Fibroblast of skin of left quadriceps (primary cell): ENCODE measurements around the gene B3GALT5.

Source experiments
- DNase-seq, 2 experiments: peaks; one replicate each; pipeline ENCODE4 v3.0.0-alpha.2; 2013; ENCODE audit warnings: low read depth in 2 of 2

The B3GALT5 gene

DNA sequence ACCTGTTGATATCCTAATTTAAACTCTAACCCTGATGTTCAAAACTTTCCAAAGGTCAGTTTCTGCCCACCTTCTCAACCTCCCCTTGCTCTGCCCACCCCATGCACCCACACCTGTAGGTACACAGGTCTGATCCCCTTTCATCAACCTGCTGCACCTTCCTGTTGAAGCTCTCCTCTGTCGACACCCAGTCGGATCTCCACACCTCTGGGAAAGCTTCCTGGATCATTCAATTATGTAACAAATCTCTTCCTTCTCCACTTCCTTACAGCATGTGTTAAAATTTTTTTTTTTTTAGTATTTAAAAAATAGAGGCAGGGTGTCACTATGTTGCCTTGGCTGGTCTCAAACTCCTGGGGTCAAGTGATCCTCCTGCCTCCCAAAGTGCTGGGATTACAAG lies 87.6 kb downstream of the B3GALT5 start:
- no peak for DNase-seq

DNA sequence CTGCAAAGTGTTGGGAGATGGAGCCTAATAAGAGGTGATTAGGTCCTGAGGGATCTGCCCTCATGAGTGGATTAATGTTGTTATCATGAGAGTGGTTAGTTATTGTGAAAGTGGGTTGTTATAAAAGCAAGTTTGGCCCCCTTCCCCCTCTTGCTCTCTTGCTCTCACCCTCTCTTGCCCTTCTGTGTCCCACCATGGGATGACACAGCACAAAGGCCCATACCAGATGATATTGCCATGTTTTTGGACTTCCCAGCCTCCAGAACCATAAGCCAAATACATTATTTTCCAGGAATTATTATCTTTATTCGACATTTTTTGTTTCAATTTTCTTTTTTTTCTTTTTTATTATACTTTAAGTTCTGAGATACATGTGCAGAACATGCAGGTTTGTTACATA lies 90.8 kb downstream of the B3GALT5 start:
- DNase-seq = no peak

DNA sequence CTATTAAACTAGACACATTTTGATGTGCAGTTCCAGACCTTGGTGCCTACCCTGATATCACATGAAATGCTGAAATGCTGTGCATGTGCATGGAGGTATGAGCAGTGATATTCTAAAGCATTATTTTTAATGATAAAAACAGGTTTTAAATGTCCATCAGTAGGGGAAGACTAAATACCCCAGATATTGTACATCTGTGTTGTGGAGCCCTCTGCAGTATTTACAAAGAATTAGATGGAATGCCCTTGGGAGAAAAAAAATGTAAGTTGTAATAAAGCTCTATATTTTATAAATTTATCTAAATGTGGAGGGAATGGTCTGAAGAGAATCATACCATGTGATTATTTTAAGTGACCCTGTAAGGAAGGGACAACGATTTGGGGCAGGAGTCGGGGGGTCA lies 93.1 kb downstream of the B3GALT5 start:
- peak; percentile 3 to 6 for DNase-seq

DNA sequence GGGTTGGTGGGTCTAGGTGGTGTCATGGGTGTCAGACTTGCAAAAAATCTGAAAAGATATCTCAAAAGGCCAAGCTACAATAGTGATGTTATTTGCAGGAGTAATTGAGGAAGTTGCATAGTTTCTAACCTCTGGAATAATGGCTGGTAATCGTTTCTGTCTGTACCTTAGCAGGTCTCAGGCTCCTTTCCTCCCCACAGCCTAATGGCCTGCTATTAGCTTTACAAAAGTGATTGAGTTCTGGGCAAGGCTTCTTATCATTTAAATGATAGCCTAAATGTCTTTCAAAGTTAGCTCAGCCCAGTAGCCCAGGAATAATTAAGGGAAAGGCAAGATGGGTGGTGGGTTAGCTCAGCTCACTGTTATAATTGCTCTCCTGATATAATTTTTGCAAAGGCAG lies 94.6 kb downstream of the B3GALT5 start:
- DNase-seq = no peak

DNA sequence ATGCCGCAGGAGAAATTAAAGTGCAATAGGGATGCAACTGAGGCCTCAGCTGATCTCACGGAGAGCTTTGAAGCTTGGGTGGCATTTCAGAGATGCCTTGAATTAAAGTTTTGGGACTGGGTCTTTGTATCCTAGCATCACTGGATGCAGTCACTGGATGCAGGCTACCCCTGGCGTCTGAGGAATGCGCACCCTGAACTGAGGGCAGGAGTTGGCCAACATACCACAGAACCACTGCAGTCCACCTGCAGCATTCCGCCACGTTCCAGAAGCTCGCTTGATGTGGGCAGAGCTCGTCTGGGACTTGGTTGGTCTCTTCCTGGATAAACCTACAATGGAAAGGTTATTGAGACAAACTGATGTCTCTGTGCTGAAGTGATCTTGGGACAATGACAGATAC lies 98.1 kb downstream of the B3GALT5 start:
- DNase-seq = no peak

DNA sequence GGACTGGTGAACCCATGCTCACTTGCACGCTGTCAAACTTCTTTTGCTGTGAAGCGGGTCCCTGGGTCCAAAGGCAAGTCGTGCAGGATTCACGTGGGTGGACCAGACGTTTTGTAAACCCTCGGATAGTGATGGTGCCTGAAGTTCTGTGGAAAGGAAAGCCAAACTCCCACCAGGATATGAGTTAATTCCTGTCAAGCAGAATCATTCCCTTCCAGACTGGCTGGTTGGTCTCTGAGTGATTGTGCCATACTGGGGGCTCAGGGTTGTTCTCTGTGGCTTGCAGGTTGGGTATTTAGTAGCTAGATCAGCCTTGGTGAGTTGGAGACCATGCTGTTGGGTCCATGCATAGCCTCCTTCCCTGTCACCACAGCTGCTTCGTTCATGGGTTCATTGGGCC lies 99.5 kb downstream of the B3GALT5 start:
- DNase-seq = no peak

DNA sequence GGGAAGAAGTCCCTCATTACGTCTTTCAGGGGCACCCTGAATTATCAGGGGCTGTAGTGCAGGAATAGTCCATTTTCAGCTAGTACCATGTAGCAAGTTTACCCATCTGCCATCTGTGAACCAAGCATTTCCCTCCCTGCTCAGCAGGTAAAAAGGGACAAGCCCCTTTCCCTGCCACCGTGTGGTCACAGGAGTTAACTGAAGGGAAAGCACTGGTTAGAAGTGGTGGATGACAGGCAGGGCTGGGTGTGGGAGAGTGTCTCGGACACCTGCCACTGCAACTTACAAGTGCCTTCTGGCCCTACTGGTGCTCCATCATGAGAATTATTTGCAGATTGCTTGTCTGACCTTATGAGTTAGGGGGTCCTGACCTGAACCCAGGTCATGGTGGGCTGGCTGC lies 100.2 kb downstream of the B3GALT5 start:
- no peak for DNase-seq

DNA sequence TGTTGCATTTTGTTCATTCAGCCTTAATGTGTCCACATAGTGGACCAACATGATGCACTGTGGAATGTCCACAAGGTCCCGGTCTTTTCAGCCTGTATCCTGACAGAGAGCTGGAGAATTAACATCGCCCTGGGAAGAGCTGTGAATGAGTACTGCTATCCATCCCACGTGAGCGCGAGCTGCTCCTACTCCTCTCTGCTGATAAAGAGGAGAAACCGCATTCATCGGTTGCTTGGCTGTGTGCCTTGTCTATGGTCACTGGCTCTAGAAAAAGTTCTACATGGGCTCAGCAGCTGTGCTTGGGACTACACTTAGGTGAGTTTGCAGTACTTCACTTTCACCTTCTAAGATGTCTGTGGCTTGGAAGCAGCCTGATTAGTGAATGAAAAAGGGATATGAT lies 101.2 kb downstream of the B3GALT5 start:
- DNase-seq = no peak

DNA sequence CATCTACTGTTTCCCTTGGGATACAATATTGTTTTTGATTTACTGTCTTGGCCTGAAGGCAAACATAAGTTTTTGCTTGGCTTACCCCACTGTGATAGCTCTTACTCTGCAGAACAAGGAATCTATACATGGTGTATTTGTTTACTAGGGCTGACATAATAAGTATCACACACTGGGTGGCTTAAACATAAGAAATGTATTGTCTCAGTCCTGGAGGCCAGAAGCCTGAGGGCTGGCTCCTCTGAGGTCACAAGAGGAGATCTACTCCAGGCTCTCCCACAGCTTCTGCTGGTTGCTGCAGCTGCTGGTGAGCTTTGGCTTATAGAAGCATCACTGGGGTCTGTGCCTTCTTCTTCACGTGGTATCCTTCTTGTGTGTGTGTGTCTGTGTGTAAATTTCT lies 101.6 kb downstream of the B3GALT5 start:
- DNase-seq = no peak

DNA sequence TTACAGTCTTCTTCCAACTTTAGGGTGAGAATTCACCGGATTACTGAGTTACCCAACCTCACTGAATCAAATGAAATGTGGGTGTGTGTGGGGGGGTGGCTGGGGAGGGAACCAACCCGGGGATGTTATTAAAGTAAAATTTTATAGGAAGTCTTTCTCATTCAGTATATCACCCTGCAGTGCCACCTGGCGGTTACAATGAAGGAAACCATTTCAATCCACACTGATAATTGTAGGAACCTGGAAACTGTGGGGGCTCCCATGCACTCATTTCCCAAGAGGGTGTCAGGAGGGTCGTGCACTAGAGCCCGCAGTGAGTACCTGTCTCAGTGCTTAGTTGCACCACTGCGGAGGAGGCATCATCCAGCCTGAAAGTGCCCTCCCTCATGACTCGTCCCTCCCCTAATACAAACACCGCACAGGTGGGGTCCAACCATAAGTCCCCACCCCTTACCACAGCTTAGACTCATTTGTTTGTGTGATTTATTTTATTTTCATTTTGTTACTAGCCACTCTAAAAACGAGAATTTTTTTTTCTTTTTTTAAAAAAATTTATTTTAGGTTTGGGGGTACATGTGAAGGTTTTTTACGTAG lies 103.2 kb downstream of the B3GALT5 start:
- peak; percentile 11 to 15 for DNase-seq

DNA sequence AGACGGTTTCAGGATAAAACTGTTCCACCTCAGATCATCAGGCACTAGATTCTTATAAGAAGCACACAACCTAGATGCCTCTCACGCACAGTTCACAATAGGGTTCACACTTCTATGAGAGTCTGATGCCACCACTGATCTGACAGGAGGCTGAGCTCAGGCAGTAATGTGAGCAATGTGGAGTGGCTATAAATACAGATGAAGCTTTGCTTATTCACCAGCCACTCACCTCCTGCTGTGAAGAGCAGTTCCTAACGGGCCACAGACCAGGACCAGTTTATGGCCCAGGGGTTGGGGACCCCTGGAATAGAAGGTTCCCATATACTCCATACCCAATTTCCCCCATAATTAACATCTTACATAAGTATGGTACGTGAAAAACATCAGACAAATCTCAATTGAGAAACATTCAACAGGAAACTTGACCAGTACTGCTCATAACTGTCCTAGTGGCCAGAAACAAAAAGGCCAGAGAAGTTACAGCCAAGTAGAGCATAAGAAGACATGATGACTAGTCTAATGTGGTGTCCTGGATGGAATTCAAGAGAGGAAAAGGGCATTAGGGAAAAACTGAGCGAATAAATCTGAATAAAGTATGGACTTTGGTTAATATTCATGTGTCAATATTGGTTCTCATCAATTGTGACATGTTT lies 107.5 kb downstream of the B3GALT5 start:
- no peak for DNase-seq

DNA sequence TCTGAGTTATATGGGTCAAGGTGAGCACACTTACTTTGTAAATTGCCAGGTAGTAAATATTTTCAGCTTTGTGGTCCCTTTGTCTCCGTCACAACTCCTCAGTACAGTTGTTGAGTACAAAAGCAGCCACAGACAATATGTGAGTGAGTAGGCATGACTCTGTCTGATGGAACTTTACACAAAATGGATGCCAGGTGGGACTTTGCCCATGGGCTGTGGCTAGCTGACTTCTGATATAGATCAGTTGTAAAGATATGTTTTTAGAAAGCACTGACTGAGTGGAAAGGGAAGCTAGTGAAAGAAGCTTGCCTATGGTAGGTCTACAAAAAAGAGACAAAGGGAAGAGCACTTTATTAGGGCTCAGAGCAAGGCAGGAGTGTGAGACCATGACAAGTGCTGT lies 109.1 kb downstream of the B3GALT5 start:
- DNase-seq = no peak
